ENCODE results near the gene TRIM66. TPM values are rescaled to one million over a fixed set of nuclear protein-coding genes. Genes with fewer than 3 reads are reported as not detected.

Gene TRIM66
- total and polyA plus RNA-seq, 2 of the 8 experiments (the other 6 are each of a cell fraction or from before 2014, with no cell fraction given) = 3.1 to 3.5 TPM

DNA sequence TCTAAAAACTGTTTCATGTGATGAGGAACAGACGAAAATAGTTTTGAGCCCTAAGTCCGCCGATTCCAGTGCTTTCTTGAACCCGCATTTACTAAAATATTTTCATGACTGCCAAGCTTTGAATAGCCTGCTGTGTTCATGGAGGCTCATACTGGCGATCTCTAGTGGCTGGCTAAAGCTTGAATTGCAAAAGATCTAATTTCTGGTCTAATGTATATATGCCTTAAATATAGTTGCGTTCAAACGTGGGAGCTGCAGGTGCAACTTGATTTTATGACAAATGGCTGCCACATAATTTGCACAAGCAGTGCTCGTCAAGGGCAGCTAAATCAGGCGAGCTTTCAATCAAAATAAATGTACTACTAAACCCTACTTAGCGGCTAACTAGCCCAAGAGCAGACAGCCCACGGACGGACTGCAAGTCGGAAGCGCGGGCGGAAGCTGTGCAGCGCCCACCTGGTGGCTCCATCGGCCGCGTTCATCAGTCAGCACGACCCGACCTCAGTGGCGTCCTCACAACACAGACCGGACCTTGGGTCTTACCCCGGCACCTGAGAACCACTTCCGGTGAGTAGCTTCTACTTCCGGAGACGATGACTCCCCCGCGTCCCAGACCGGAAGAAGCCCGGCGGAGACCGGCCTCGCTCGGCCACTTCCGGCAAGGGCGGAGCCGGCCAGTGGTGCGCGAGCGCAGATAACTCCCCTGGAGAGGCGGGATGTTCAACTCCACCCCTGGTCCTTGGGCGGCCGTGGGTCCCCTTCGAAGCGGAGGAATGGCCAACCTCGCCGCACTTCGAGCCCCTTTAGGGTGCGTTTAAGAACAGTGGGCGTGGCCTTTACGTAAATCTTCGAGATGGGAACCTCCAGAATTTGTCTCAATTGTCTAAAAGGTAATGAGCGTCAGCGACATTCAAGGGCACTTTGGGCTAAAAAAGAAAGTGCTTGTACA, 6.2 kb upstream of the TRIM66 start:
- no peaks in the 10 kb centered on the region for H3K27me3 ChIP-seq (replicated peaks in 1 of 4; ENCODE audit: control insufficient read depth in 3 of 4, extremely low read depth in 1 of 4, insufficient read depth in 3 of 4, low read length in 3 of 4)
- H2BK15ac ChIP-seq (ENCODE audit: low read length) = no peak overlapping the region
- H2AFZ ChIP-seq (ENCODE audit: low read length) = no peak overlapping the region
- no peak for FAIRE-seq
- peak overlapping the region; percentile 84 for H2BK5ac ChIP-seq (ENCODE audit: low read depth, low read length)
- peak overlapping the region; percentile 78 for H3K27ac ChIP-seq (ENCODE audit: low read depth, low read length)
- H3K9ac ChIP-seq (replicated peaks in 1 of 4; ENCODE audit: extremely low read depth in 1 of 4, low read depth in 3 of 4, low read length in 3 of 4) = peak overlapping the region in 3 of 4 experiments; percentile 46 to 76 (median 57); a peak in 6 of 7 replicates
- H4K20me1 ChIP-seq (replicated peaks in 1 of 2; ENCODE audit: control insufficient read depth in 1 of 2, insufficient read depth in 2 of 2, low read length in 2 of 2) = peaks cover 0 to 12% of the 10 kb centered on the region in 2 experiments
- peak overlapping the region; percentile 3 for H3K56ac ChIP-seq (replicated peaks; ENCODE audit: insufficient read length, low read depth, low read length)
- CTCF ChIA-PET (ENCODE audit: partially characterized antibody) = interaction anchor here (0.6 to 1.3 kb wide), 8 partner anchors 14 to 268 kb away, joined by 3 to 4 read pairs (median 3); a partner anchor contains a TSS
- peak overlapping the region; percentile 76 to 77 for H3K4me2 ChIP-seq (ENCODE audit: insufficient read depth in 1 of 2, low read depth in 2 of 2, low read length in 2 of 2)
- H3K23me2 ChIP-seq (ENCODE audit: low read depth, low read length) = peaks cover 9% of the 10 kb centered on the region
- H4K5ac ChIP-seq (ENCODE audit: insufficient read length, low read depth, low read length) = peak overlapping the region; percentile 69
- peak overlapping the region; percentile 10 for H3K4ac ChIP-seq (replicated peaks; ENCODE audit: insufficient read length, low read depth, low read length)
- no peaks in the 10 kb centered on the region for H3K9me3 ChIP-seq (ENCODE audit: insufficient read depth in 2 of 2, low read depth in 1 of 2, low read length in 1 of 2)
- POLR2A ChIA-PET (ENCODE audit: partially characterized antibody) = interaction anchor here (0.6 to 10.7 kb wide), 55 partner anchors 10 to 510 kb away, joined by 3 to 248 read pairs (median 5); partner anchors contain the start of genes AKIP1 and STK33
- H2BK20ac ChIP-seq (ENCODE audit: low read length) = no peak overlapping the region
- no peak overlapping the region; the same call in 1 of the 2 replicates for H2BK12ac ChIP-seq (ENCODE audit: low read depth, low read length)
- H4K8ac ChIP-seq (ENCODE audit: extremely low read depth, insufficient read depth, low read length) = peak overlapping the region; percentile 60; the same call in 1 of the 2 replicates
- H4K91ac ChIP-seq (replicated peaks; ENCODE audit: insufficient read length, low read length) = peak overlapping the region; percentile 34
- H3K14ac ChIP-seq (ENCODE audit: insufficient read length) = no peak overlapping the region
- no peak overlapping the region for H3K23ac ChIP-seq (ENCODE audit: insufficient read length)
- peaks cover 0 to 15% (median 8%) of the 10 kb centered on the region in 4 experiments; a peak in 4 of 7 replicates for H3K4me1 ChIP-seq (replicated peaks in 1 of 4; ENCODE audit: control insufficient read depth in 3 of 4, insufficient read depth in 4 of 4, low read length in 3 of 4)
- H3K79me2 ChIP-seq (ENCODE audit: control insufficient read depth in 1 of 2, insufficient read depth in 2 of 2, low read length in 2 of 2) = peaks cover 0 to 25% of the 10 kb centered on the region in 2 experiments; a peak in 3 of 4 replicates
- DNase-seq (ENCODE audit: low read depth in 1 of 2, low spot score in 2 of 2) = peak; percentile 92 to 98
- no peak overlapping the region for H2BK120ac ChIP-seq (replicated peaks; ENCODE audit: low read depth, low read length)
- H2AK5ac ChIP-seq (ENCODE audit: low read depth, low read length) = no peak overlapping the region
- peaks cover 24 to 52% (median 43%) of the 10 kb centered on the region in 4 experiments for H3K36me3 ChIP-seq (ENCODE audit: control insufficient read depth in 2 of 4, insufficient read depth in 4 of 4, low read length in 3 of 4)
- 0 out of 2 replicates have a peak, but pooled peaks cover 4% of the 10 kb centered on the region for H3K79me1 ChIP-seq (ENCODE audit: low read depth, low read length)
- peak overlapping the region; percentile 39 to 68 (median 49) for H3K4me3 ChIP-seq (ENCODE audit: extremely low read depth in 1 of 4, insufficient read depth in 2 of 4, low read depth in 3 of 4, low read length in 4 of 4)
- 8% methylated on average over 56 of the region's 56 CpGs; no CpG with 5 or more reads in 1 of the 2 experiments for WGBS, 2 experiments (ENCODE audit: extremely low coverage in 1 of 2, insufficient coverage in 1 of 2, insufficient read length in 1 of 2, insufficient replicate concordance in 2 of 2, low coverage in 1 of 2, low lambda C conversion rate in 2 of 2, missing lambda C conversion rate in 1 of 2)
- H3K18ac ChIP-seq (ENCODE audit: extremely low read depth, low read length) = peak overlapping the region; percentile 19; the same call in 1 of the 2 replicates
- TF ChIP-seq CBX5 (IDR thresholded peaks at IDR 0.05; ENCODE audit: low read depth, low read length) (no peak), CBX8 (IDR thresholded peaks at IDR 0.05; ENCODE audit: borderline replicate concordance, low read depth, low read length) (no peak), CEBPB (IDR thresholded peaks at IDR 0.05; ENCODE audit: low read depth, low read length) (no peak), POLR2A (IDR thresholded peaks at IDR 0.05; ENCODE audit: control extremely low read depth in 1 of 2, low read depth in 2 of 2, low read length in 2 of 2) (peak; percentile 96), ASH2L (IDR thresholded peaks at IDR 0.05; ENCODE audit: low read length) (peak; percentile 44), SP1 (IDR thresholded peaks at IDR 0.05; ENCODE audit: low read depth, low read length) (no peak), TAF7 (optimal IDR thresholded peaks at IDR 0.05; ENCODE audit: borderline replicate concordance, low read depth, low read length) (peak; percentile 20), TAF1 (IDR thresholded peaks at IDR 0.05; ENCODE audit: low read depth, low read length) (peak; percentile 77)
- TF ChIP-seq, protein P1, sequence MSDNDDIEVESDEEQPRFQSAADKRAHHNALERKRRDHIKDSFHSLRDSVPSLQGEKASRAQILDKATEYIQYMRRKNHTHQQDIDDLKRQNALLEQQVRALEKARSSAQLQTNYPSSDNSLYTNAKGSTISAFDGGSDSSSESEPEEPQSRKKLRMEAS (IDR thresholded peaks at IDR 0.05) = peak; percentile 69
- TF ChIP-seq, protein P2, sequence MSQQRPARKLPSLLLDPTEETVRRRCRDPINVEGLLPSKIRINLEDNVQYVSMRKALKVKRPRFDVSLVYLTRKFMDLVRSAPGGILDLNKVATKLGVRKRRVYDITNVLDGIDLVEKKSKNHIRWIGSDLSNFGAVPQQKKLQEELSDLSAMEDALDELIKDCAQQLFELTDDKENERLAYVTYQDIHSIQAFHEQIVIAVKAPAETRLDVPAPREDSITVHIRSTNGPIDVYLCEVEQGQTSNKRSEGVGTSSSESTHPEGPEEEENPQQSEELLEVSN (IDR thresholded peaks at IDR 0.05) = peak; percentile 46; the same call in 1 of the 2 replicates
